Measurements from ENCODE around the gene CFL2. TPM values are rescaled to one million over a fixed set of nuclear protein-coding genes. Genes with fewer than 3 reads are reported as not detected.

Gene CFL2
- total RNA-seq, 4 donors from 2014 or later, result 229 to 307 (median 268) TPM

GRCh38 chr14:34715127-34715863 lies 902 bp upstream of the CFL2 start:
- Histone ChIP-seq H3K36me3 (peaks cover 5 to 13% of the 10 kb centered on the region in 2 donors), H3K4me3 (peak overlapping the region; percentile 90 to 100), H3K9me3 (no peaks in the 10 kb centered on the region), H3K27ac (peak overlapping the region; percentile 98 to 100 (median 100)), H3K4me1 (peaks cover 5 to 46% (median 11%) of the 10 kb centered on the region in 3 donors), H3K27me3 (no peaks in the 10 kb centered on the region)
- TF ChIP-seq POLR2A (IDR thresholded peaks at IDR 0.05) (no peak), POLR2AphosphoS5 (IDR thresholded peaks at IDR 0.05) (no peak), CTCF (IDR thresholded peaks at IDR 0.05) (no peak), EP300 (IDR thresholded peaks at IDR 0.05) (no peak)
- ATAC-seq, result no peak
- WGBS, 2 donors (ENCODE audit: low coverage in 1 of 2), result 26 to 28% methylated on average over 8 of the region's 8 CpGs

GRCh38 chr14:34713681-34714319 lies 593 bp downstream of the CFL2 start:
- TF ChIP-seq CTCF (IDR thresholded peaks at IDR 0.05) (no peak), EP300 (IDR thresholded peaks at IDR 0.05) (peak; percentile 33), POLR2A (IDR thresholded peaks at IDR 0.05) (peak; percentile 21 to 60), POLR2AphosphoS5 (IDR thresholded peaks at IDR 0.05) (peak; percentile 96)
- ATAC-seq, result peak; percentile 74
- peaks cover 5 to 60% (median 11%) of the 10 kb centered on the region in 3 donors for H3K4me1 ChIP-seq
- WGBS, 2 donors (ENCODE audit: low coverage in 1 of 2), result 0 to 1% methylated on average over 11 to 19 of the region's 33 CpGs
- H3K36me3 ChIP-seq, result peaks cover 5 to 13% of the 10 kb centered on the region in 2 donors
- peak overlapping the region; percentile 90 to 100 for H3K4me3 ChIP-seq
- peak overlapping the region; percentile 98 to 100 (median 100) for H3K27ac ChIP-seq
- H3K27me3 ChIP-seq, result no peaks in the 10 kb centered on the region
- no peaks in the 10 kb centered on the region for H3K9me3 ChIP-seq

- TF ChIP-seq POLR2AphosphoS5 (IDR thresholded peaks at IDR 0.05), result no peak
- TF ChIP-seq POLR2A (IDR thresholded peaks at IDR 0.05), result no peak
- no peak for TF ChIP-seq CTCF (IDR thresholded peaks at IDR 0.05)
- no peak for TF ChIP-seq EP300 (IDR thresholded peaks at IDR 0.05)
- WGBS, 2 donors (ENCODE audit: low coverage in 1 of 2), result 10 to 29% methylated on average over 6 of the region's 6 CpGs
- H3K4me3 ChIP-seq, result peak overlapping the region; percentile 90 to 100
- H3K36me3 ChIP-seq, result peaks cover 5 to 13% of the 10 kb centered on the region in 2 donors
- no peaks in the 10 kb centered on the region for H3K27me3 ChIP-seq
- H3K9me3 ChIP-seq, result no peaks in the 10 kb centered on the region
- ATAC-seq, result no peak
- peaks cover 5 to 66% (median 11%) of the 10 kb centered on the region in 3 donors for H3K4me1 ChIP-seq
- peak overlapping the region; percentile 98 to 100 (median 100) for H3K27ac ChIP-seq
Measured at GRCh38 chr14:34713122-34713680, 1.2 kb downstream of the CFL2 start.

GRCh38 chr14:34711796-34712712 lies 2.3 kb downstream of the CFL2 start:
- peak overlapping the region; percentile 98 to 100 (median 100) for H3K27ac ChIP-seq
- no peaks in the 10 kb centered on the region for H3K9me3 ChIP-seq
- whole genome bisulfite sequencing, 2 donors (ENCODE audit: low coverage in 1 of 2), result 32 to 35% methylated on average over 4 of the region's 4 CpGs
- TF ChIP-seq POLR2A (IDR thresholded peaks at IDR 0.05) (no peak), POLR2AphosphoS5 (IDR thresholded peaks at IDR 0.05) (no peak), EP300 (IDR thresholded peaks at IDR 0.05) (no peak), CTCF (IDR thresholded peaks at IDR 0.05) (no peak)
- peaks cover 5 to 74% (median 11%) of the 10 kb centered on the region in 3 donors for H3K4me1 ChIP-seq
- H3K27me3 ChIP-seq, result no peaks in the 10 kb centered on the region
- no peak for ATAC-seq
- peaks cover 5 to 13% of the 10 kb centered on the region in 2 donors for H3K36me3 ChIP-seq
- peak overlapping the region; percentile 90 to 100 for H3K4me3 ChIP-seq

Data from gastroesophageal sphincter (tissue), 4 donors.